Ovary (tissue), 9 donors: Measurements from ENCODE around the gene TCF4. TPM values are rescaled to one million over a fixed set of nuclear protein-coding genes. Genes with fewer than 3 reads are reported as not detected.

Experiments
- DNase-seq, 5 donors: peaks; one replicate each; pipeline ENCODE4 v3.0.0-alpha.2; 2019 to 2020
- H3K27ac ChIP-seq, 2 donors: fragments of 200-600 bp; one replicate each; pipeline versions ENCODE4 v1.5.1 to v1.8.0; 2019 to 2022
- H3K27me3 ChIP-seq: fragments of 200-600 bp; one replicate; pipeline ENCODE4 v1.8.0; 2022
- H3K36me3 ChIP-seq: fragments of 200-600 bp; sonication (generic); one replicate; pipeline ENCODE4 v1.5.1; 2019
- H3K4me1 ChIP-seq: one replicate; pipeline ENCODE4 v1.8.1; 2013; ENCODE audit warnings: mild to moderate bottlenecking, moderate library complexity; ENCODE audit not compliant: insufficient read depth
- H3K4me3 ChIP-seq: fragments of 200-600 bp; sonication (generic); one replicate; pipeline ENCODE4 v1.5.1; 2017
- H3K9me3 ChIP-seq, 2 donors: fragments of 200-600 bp in 1 of 2; sonication (generic) in 1 of 2; one replicate each; pipeline versions ENCODE4 v1.5.1 to v1.8.1; 2013 to 2019; ENCODE audit warnings: mild to moderate bottlenecking in 1 of 2, moderate library complexity in 1 of 2
- CTCF ChIP-seq, 3 donors: fragments of 450-650 bp in 2 of 3; fragments of 200-600 bp in 1 of 3; IDR thresholded peaks; one replicate each; pipeline versions ENCODE4 v1.5.1 to v1.8.0; 2016 to 2022; ENCODE audit warnings: antibody characterized with exemption in 3 of 3, mild to moderate bottlenecking in 1 of 3
- EP300 ChIP-seq: sonication (generic); formaldehyde crosslinking; IDR thresholded peaks from one replicate; pipeline ENCODE4 v1.6.1; 2017; ENCODE audit warnings: antibody characterized with exemption
- POLR2A ChIP-seq: fragments of 450-650 bp; IDR thresholded peaks from one replicate; pipeline ENCODE4 v1.6.1; 2017; ENCODE audit warnings: antibody characterized with exemption, mild to moderate bottlenecking, moderate library complexity
- WGBS, 3 donors: extraction: QIAGEN DNeasy Blood & Tissue Kit in 1 of 3; methylation state at CpG; one replicate each; pipeline versions ENCODE4 v1.1.5 to v1.1.7; 2013 to 2017; 5-methylcytosine and 5-hydroxymethylcytosine counted together
- intact Hi-C, 4 donors: fragments of 100-400 bp; cut with DNase I; formaldehyde crosslinking; loops; one replicate each; pipeline versions ENCODE4 v1.11.0 to v1.15.1; 2022 to 2023
- polyA plus RNA-seq, 2 donors: library from polyadenylated mRNA; stranded (reverse); fragments of 200-250 nt in 1 of 2; fragments of 350-450 nt in 1 of 2; fragmentation: Illumina TruSeq in 1 of 2; extraction: RNeasy Lipid Tissue Mini Kit (QIAGEN cat#74804) in 1 of 2; gene quantifications; one replicate each; pipeline ENCODE4 v1.2.3, GENCODE V29; 2013 to 2014
- total RNA-seq, 7 donors: library from RNA; depleted of rRNA in 2 of 7; stranded (reverse); fragments of >200 nt in 2 of 7; fragmentation: NEBNext Ultra II Directional in 3 of 7; extraction: Animal tissue kit (Norgen Biotek cat#: 25700) in 3 of 7; gene quantifications; one replicate each; pipeline versions ENCODE4 v1.1.0 to v1.2.4, GENCODE V29; 2016 to 2023
- donor health status: DM: no; HTN: no; CAD: no; lungs with moderate emphysema.
- donor health status: DM: no; HTN: no; CAD: no.
- donor health status: Bipolar disorder and iron deficiency.
- donor health status: DM: yes; HTN: yes; CAD: no.
- donor health status: DM: no; HTN: no; CAD: no.
- donor health status: DM: yes; HTN: yes; CAD: no.

TCF4 gene
- total and polyA plus RNA-seq, 9 donors, result 36.5 to 131 (median 112) TPM

- DNase-seq, result no peak
- Histone ChIP-seq H3K27ac (no peak overlapping the region), H3K4me1 (no peaks in the 10 kb centered on the region), H3K36me3 (no peaks in the 10 kb centered on the region), H3K27me3 (no peaks in the 10 kb centered on the region), H3K4me3 (no peak overlapping the region), H3K9me3 (no peaks in the 10 kb centered on the region)
- intact Hi-C loops, result no loop called here
- WGBS, 3 donors, result 98 to 100% (median 98%) methylated on average over 1 of the region's 1 CpG
- TF ChIP-seq EP300, result no peak
- no peak for TF ChIP-seq CTCF (IDR thresholded peaks at IDR 0.05)
- TF ChIP-seq POLR2A, result no peak
These were observed 93.6 kb downstream of the TCF4 start for GRCh38 chr18:55494441-55494840.

- Histone ChIP-seq H3K27me3 (no peaks in the 10 kb centered on the region), H3K4me3 (no peak overlapping the region), H3K36me3 (no peaks in the 10 kb centered on the region), H3K27ac (no peak overlapping the region), H3K4me1 (peaks cover 2% of the 10 kb centered on the region), H3K9me3 (no peaks in the 10 kb centered on the region)
- WGBS, 3 donors, result 86 to 89% (median 86%) methylated on average over 4 of the region's 4 CpGs
- no peak for DNase-seq
- intact Hi-C loops, result no loop called here
- TF ChIP-seq POLR2A (no peak), CTCF (IDR thresholded peaks at IDR 0.05) (no peak), EP300 (no peak)
These were observed 96.4 kb downstream of the TCF4 start for GRCh38 chr18:55491616-55492015.

- no peaks in the 10 kb centered on the region for H3K36me3 ChIP-seq
- no peak overlapping the region for H3K4me3 ChIP-seq
- no peak for TF ChIP-seq POLR2A
- no peak for TF ChIP-seq EP300
- no peak for TF ChIP-seq CTCF (IDR thresholded peaks at IDR 0.05)
- DNase-seq, result no peak
- no peak overlapping the region for H3K27ac ChIP-seq
- no peaks in the 10 kb centered on the region for H3K27me3 ChIP-seq
- H3K4me1 ChIP-seq, result peaks cover 2% of the 10 kb centered on the region
- H3K9me3 ChIP-seq, result no peaks in the 10 kb centered on the region
- 42 to 47% (median 47%) methylated on average over 10 of the region's 10 CpGs for WGBS, 3 donors
- intact Hi-C loops, result no loop called here
These were observed 98.7 kb downstream of the TCF4 start for GRCh38 chr18:55489034-55489986.

GRCh38 chr18:55488473-55488872 lies 99.5 kb downstream of the TCF4 start:
- intact Hi-C loops, result no loop called here
- H3K4me3 ChIP-seq, result no peak overlapping the region
- no peaks in the 10 kb centered on the region for H3K9me3 ChIP-seq
- H3K27ac ChIP-seq, result no peak overlapping the region
- H3K4me1 ChIP-seq, result peaks cover 2% of the 10 kb centered on the region
- no peak for DNase-seq
- WGBS, 3 donors, result 58 to 63% (median 60%) methylated on average over 2 of the region's 2 CpGs
- no peak for TF ChIP-seq CTCF (IDR thresholded peaks at IDR 0.05)
- TF ChIP-seq EP300, result no peak
- TF ChIP-seq POLR2A, result no peak
- no peaks in the 10 kb centered on the region for H3K36me3 ChIP-seq
- H3K27me3 ChIP-seq, result no peaks in the 10 kb centered on the region
